Prostate gland (tissue), 2 donors: Measurements from ENCODE around the gene CD69.

Experiments used
- CTCF ChIP-seq, 4 experiments: fragments of 200-600 bp in 2 of 4; fragments of 450-650 bp in 2 of 4; sonication (generic) in 2 of 4; IDR thresholded peaks; 1 replicate in 3 of 4; 2 replicates in 1 of 4; pipeline ENCODE4 v1.5.1; 2016 to 2019; ENCODE audit warnings: antibody characterized with exemption in 4 of 4, mild to moderate bottlenecking in 2 of 4, moderate library complexity in 2 of 4
- POLR2A ChIP-seq: fragments of 450-650 bp; IDR thresholded peaks from one replicate; pipeline ENCODE4 v1.6.1; 2016; ENCODE audit warnings: antibody characterized with exemption, mild to moderate bottlenecking
- POLR2AphosphoS5 ChIP-seq: sonication (generic); formaldehyde crosslinking; IDR thresholded peaks from one replicate; pipeline ENCODE4 v1.6.1; 2017; ENCODE audit warnings: antibody characterized with exemption

- no peak for TF ChIP-seq CTCF (IDR thresholded peaks at IDR 0.05)
- TF ChIP-seq POLR2AphosphoS5 = no peak
- no peak for TF ChIP-seq POLR2A
Measured at GRCh38 chr12:9792185-9792900, 31.6 kb upstream of the CD69 start.
